ENCODE results near the gene DNM2.
"Not testable (repeated sequence)": the region's sequence is repeated elsewhere in the genome, so short reads cannot be mapped to it uniquely, and the experiment has no call there.

The DNM2 gene

DNA sequence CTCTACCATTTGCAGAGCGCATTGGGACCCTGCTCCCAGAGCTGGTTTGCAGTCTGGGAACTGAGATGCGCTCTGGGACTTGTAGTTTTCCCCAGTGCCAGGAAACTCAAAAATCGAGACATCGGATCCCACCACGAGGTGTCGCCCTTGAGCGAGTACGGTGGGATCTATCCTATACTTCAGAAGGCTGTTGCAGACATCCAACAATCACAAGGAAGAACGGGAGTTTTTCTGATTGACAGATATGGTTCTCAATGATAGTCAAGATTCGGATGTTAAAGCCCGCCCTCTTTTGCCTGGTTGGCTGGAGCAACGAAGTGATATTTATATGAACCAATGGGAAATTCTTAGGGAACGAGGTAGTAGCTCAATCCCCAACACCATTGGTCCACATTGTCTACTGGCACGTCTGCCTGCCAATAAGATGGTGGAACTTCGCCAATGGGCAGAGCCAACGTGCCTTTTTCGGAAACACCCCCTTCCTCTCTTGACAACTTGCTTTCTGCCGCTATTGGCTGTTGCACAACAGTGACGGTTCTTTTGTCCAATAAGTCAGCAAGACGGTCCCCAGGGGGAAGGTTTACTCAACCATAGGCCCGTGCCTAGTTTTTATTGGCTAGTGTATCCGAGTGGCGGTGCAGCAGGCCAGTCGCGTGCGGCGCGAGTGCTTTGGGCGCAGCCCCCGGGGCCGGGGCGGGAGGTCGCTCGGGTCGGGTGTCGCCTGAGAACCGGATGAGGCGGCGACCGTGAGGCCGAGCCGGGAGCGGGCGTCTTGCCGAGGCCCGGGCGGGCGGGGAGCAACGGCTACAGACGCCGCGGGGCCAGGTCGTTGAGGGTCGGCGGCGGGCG is at the start of gene DNM2:
TSS of gene DNM2 (plus strand) at position 724 of the 849 bp plus-strand sequence. CDS start 164 bp downstream, outside the sequence.
- H3K36me3 Mint-ChIP-seq: peaks cover 11 to 23% of the 10 kb centered on the region in 2 donors
- H3K27ac Mint-ChIP-seq: peak within 1 kb of the TSS; percentile 95
- no peaks in the 10 kb centered on the region for H3K27me3 Mint-ChIP-seq
- peak; percentile 100 for DNase-seq
- H3K4me3 Mint-ChIP-seq: peak within 1 kb of the TSS; percentile 99 to 100
- peaks cover 33 to 49% of the 10 kb centered on the region in 2 donors for H3K4me1 Mint-ChIP-seq
- peak; percentile 85 to 87 for ATAC-seq (replicated peaks)
- no peaks in the 10 kb centered on the region for H3K9me3 Mint-ChIP-seq

DNA sequence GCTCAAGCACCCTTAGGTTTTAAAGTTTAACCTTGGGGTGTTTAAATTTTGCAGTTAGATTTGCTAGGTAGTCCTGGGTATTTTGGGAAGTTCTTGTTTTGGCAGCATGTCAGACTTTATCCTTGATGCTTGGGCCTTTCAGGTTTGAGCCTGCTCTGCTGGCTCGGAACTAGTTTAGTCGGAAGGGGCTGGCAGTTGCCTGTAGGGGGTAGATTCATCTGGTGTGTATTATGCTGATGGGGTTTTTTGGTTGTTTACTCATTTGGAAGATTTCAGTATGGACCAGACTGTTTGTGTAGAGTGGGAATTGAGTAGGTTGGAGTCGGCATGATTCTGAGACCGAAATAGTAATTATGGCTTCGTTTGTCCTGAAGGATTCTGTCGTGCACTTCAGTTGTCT is 48.6 kb upstream of the DNM2 start:
- no peak overlapping the region for H3K4me3 Mint-ChIP-seq
- peaks cover 20 to 45% of the 10 kb centered on the region in 2 donors for H3K4me1 Mint-ChIP-seq
- no peaks in the 10 kb centered on the region for H3K9me3 Mint-ChIP-seq
- H3K27me3 Mint-ChIP-seq: no peaks in the 10 kb centered on the region
- ATAC-seq (replicated peaks) (no peak), DNase-seq (no peak)
- H3K36me3 Mint-ChIP-seq: peaks cover 19 to 39% of the 10 kb centered on the region in 2 donors
- peak overlapping the region; percentile 77 for H3K27ac Mint-ChIP-seq

DNA sequence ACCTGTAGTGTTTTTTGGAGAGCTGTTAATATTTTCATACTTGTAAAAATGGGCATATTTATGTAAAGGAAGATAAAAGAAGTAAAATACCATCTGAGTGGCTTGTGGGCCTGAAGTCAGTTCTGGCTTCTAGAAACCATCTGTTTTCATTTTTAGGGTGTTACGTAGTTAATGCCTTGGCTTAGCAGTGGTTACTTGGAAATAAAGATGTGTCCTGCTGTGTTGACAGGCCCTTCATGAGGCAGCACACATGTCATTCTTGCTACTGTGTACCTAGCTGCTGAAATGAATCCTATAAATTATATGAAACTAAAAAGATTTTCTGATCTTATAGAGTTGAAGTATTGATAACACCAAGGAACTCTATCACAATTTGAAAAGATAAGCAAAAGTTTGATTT is 47.7 kb upstream of the DNM2 start:
- Mint-ChIP-seq H3K27me3 (no peaks in the 10 kb centered on the region), H3K4me3 (no peak overlapping the region)
- ATAC-seq (replicated peaks): no peak

DNA sequence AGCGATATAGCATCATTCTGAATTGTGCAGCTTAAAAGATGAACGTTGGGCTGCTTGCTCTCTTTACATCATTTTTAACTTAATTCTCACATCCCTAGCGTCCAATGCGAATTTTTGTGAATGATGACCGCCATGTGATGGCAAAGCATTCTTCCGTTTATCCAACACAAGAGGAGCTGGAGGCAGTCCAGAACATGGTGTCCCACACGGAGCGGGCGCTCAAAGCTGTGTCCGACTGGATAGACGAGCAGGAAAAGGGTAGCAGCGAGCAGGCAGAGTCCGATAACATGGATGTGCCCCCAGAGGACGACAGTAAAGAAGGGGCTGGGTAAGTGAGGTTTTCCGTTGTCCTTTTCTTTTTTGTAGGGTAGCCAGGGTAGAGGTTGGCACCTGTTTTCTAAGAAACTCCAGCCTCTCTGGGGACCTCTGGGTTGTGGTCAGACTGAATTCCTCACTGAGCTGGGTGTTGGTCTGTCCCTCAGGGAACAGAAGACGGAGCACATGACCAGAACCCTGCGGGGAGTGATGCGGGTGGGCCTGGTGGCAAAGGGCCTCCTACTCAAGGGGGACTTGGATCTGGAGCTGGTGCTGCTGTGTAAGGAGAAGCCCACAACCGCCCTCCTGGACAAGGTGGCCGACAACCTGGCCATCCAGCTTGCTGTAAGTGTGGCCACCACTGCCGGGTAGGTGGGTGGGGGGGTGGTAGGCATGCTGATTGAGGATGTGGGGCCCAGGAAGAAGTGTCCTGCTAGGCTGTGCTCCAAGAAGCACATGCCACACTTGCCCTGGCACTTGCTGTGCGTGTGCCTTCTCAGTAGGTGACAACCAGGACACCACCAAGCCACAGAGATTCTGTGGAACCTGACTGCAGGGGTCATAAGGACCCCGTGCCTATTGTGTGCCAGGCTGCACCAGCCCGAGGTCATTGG is 46.7 kb upstream of the DNM2 start:
- Mint-ChIP-seq H3K4me1 (peaks cover 20 to 44% of the 10 kb centered on the region in 2 donors), H3K4me3 (no peak overlapping the region), H3K9me3 (no peaks in the 10 kb centered on the region), H3K27me3 (no peaks in the 10 kb centered on the region), H3K36me3 (peaks cover 21 to 51% of the 10 kb centered on the region in 2 donors), H3K27ac (peak overlapping the region; percentile 14)
- no peak for DNase-seq
- no peak for ATAC-seq (replicated peaks)

More for the DNA sequence above, 47.7 kb upstream of the DNM2 start:
- Mint-ChIP-seq H3K27ac (peak overlapping the region; percentile 77), H3K36me3 (peaks cover 17 to 48% of the 10 kb centered on the region in 2 donors), H3K4me1 (peaks cover 20 to 45% of the 10 kb centered on the region in 2 donors), H3K9me3 (no peaks in the 10 kb centered on the region)
- no peak for DNase-seq

DNA sequence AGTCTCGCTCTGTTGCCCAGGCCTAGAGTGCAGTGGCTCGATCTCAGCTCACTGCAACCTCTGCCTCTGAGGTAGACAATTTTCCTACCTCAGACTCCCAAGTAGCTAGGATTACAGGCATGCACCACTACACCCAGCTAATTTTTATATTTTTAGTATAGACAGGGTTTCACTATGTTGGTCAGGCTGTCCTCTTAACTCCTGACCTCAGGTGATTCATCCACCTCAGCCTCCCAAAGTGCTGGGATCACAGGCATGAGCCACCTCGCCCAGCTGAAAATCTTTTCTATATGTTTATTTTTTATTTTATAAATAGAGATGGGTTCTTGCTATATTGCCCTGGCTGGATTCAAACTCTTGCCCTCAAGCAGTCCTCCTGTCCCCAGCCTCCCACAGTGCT is 46.0 kb upstream of the DNM2 start:
- Mint-ChIP-seq H3K36me3 (peaks cover 23 to 48% of the 10 kb centered on the region in 2 donors), H3K4me1 (peaks cover 18 to 36% of the 10 kb centered on the region in 2 donors)
- not testable (repeated sequence) for DNase-seq; H3K9me3 Mint-ChIP-seq; H3K27me3 Mint-ChIP-seq; H3K27ac Mint-ChIP-seq; H3K4me3 Mint-ChIP-seq; ATAC-seq (replicated peaks)

DNA sequence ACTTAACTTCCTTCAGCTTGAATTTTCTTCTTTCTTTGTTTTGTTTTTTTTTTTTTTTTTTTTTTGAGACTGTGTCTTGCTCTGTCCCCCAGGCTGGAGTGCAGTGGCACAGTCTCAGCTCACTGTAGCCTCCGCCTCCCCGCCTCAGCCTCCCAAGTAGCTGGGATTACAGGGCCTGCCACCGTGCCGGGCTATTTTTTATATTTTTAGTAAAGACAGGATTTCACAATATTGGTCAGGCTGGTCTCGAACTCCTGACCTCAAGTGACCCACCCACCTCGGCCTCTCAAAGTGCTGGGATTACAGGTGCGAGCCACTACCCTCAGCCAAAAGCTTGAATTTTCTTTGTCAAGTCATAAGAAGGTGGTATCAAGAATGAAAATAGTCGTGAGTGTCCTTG is 42.7 kb upstream of the DNM2 start:
- not testable (repeated sequence) for H3K4me3 Mint-ChIP-seq; ATAC-seq (replicated peaks); H3K27ac Mint-ChIP-seq; DNase-seq; H3K27me3 Mint-ChIP-seq; H3K9me3 Mint-ChIP-seq; H3K4me1 Mint-ChIP-seq
- H3K36me3 Mint-ChIP-seq: peaks cover 30 to 51% of the 10 kb centered on the region in 2 donors

DNA sequence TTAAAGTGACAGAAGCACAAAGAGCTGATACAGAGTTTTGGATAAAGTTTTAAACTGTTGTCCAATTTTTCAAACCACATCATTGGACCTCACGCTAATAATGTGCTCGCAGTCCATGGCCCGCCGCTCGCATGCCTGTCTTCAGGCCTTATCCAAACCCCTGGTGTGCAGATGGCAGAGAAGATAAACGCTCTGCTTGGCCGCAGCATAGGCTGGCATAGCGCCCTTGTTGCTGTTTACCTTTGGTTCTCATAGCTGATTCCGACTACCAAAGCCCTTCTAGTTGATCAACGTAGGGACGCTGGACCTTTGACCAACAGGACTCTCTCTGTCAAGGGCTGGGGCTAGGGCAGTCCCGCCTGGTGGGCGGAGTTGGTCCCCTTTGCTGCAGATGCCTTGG is 40.1 kb upstream of the DNM2 start:
- Mint-ChIP-seq H3K9me3 (no peaks in the 10 kb centered on the region), H3K4me3 (no peak overlapping the region), H3K27me3 (no peaks in the 10 kb centered on the region), H3K36me3 (peaks cover 45 to 54% of the 10 kb centered on the region in 2 donors), H3K27ac (peak overlapping the region; percentile 20), H3K4me1 (no peaks in the 10 kb centered on the region)
- DNase-seq (no peak), ATAC-seq (replicated peaks) (no peak)

DNA sequence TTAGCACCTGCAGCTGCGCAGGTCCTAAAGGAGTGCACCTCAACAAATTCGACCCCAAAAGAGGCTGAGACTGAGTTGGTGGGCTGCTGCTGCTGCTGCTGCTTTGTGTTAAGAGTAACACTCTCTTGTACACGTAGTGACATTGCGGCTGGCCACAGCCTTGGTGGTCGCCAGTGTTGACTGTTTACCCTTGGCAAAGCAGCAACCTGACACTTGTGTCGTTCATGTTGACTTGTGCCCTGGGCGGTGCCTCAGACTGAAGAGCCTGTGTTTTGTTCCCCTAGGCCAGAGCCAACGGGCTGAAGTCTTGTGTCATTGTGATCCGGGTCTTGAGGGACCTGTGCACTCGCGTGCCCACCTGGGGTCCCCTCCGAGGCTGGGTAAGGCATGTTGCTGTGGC is 39.1 kb upstream of the DNM2 start:
- Mint-ChIP-seq H3K27me3 (no peaks in the 10 kb centered on the region), H3K4me3 (no peak overlapping the region), H3K4me1 (no peaks in the 10 kb centered on the region), H3K27ac (no peak overlapping the region), H3K36me3 (peaks cover 48 to 50% of the 10 kb centered on the region in 2 donors), H3K9me3 (no peaks in the 10 kb centered on the region)
- ATAC-seq (replicated peaks) (no peak), DNase-seq (no peak)

DNA sequence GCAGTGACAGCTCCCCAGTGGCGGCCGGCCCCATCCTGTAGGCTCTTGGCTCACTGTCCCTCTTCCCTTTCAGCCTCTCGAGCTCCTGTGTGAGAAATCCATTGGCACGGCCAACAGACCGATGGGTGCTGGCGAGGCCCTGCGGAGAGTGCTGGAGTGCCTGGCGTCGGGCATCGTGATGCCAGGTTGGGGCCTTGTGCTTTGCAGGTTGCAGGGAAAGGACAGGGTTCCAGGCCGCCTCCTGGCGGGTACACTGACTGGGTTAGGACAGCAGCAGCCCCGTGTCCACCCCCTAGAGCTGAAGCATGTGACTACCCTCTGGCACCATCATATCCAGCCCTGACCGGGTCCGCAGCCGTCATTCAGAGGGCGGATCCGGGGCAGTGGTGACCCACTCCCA is 38.1 kb upstream of the DNM2 start:
- Mint-ChIP-seq H3K4me3 (no peak overlapping the region), H3K27ac (no peak overlapping the region)

DNA sequence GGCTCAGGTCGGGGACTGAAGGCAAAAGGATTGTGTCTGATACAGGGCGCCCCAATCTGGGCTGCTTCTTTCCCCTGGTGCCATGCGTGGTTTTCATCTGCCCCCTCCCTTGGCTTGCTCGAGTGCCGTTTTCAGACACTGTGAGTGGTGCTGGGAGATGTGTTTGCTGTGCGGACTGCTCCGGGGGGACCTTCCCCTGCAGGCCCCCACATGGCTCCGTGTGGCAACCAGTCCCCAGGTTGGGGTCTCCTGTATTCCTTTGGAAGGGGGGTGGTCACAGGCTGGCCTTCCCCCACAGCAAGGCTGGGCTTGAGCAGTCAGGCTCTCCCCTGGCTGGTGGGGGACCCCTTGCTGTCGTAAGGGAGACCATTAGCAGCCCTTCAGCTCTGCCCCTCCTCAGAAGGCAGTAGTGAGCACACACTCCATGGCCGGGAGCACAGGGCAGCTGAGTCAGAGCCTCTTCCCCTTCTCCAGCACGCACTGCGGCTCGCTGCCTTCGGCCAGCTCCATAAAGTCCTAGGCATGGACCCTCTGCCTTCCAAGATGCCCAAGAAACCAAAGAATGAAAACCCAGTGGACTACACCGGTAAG is 37.2 kb upstream of the DNM2 start:
- Mint-ChIP-seq H3K27ac (peak overlapping the region; percentile 78), H3K4me3 (no peak overlapping the region), H3K36me3 (peaks cover 44 to 52% of the 10 kb centered on the region in 2 donors), H3K27me3 (no peaks in the 10 kb centered on the region), H3K9me3 (no peaks in the 10 kb centered on the region), H3K4me1 (no peaks in the 10 kb centered on the region)
- no peak for ATAC-seq (replicated peaks)
- no peak for DNase-seq

More for the DNA sequence above, 38.1 kb upstream of the DNM2 start:
- peaks cover 51 to 52% of the 10 kb centered on the region in 2 donors for H3K36me3 Mint-ChIP-seq
- ATAC-seq (replicated peaks) (no peak), DNase-seq (no peak)
- H3K4me1 Mint-ChIP-seq: no peaks in the 10 kb centered on the region
- no peaks in the 10 kb centered on the region for H3K27me3 Mint-ChIP-seq
- no peaks in the 10 kb centered on the region for H3K9me3 Mint-ChIP-seq

DNA sequence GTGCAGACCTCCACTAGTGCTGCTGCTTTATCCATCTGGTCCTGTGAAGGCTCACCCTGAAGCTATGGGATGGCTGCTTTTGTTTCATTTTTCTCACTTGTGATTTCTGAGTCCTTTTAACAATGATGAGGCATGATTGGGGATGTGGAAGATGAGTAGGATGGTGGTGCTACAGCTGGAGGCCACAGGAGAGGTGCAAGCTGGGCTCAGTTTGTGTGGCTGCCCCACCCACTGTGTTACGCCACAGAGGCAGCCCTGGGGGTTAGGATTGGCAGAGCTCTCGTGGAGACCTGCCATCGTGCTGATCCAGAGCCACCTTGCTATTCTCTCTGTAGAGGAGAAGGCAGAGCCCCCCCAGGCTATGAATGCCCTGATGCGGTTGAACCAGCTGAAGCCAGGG is 36.2 kb upstream of the DNM2 start:
- no peak for ATAC-seq (replicated peaks)
- Mint-ChIP-seq H3K27me3 (no peaks in the 10 kb centered on the region), H3K27ac (no peak overlapping the region), H3K36me3 (peaks cover 46 to 50% of the 10 kb centered on the region in 2 donors), H3K4me3 (no peak overlapping the region), H3K4me1 (no peaks in the 10 kb centered on the region), H3K9me3 (no peaks in the 10 kb centered on the region)
- DNase-seq: no peak

DNA sequence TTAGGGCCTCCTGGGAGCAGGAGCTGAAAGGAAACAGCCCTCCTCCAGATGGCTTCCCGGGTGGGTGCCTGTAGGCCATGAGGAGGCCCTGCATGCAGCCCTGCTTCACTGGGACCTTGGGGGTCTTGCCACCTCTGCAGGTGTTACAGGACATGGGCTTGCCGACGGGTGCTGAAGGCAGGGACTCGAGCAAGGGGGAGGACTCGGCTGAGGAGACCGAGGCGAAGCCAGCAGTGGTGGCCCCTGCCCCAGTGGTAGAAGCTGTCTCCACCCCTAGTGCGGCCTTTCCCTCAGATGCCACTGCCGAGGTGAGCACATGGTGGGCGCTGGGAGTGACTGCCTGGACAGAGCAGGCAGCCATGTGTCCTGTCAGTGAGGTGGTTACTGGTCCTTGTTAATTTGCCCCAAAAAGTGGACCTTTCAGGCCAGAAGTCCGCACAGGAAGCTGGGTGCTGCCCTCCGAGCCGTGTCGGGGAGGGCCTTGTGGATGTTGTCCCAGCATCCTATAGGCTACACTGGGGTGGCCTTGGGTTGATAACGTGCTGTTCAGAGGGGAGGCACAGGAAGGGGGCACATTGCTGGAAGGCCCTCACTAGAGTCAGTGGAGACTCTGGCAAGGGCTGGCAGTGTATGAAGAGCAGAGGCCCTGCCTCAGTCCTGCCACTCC is 35.3 kb upstream of the DNM2 start:
- Mint-ChIP-seq H3K27ac (no peak overlapping the region), H3K36me3 (peaks cover 48% of the 10 kb centered on the region in 2 donors), H3K4me1 (peaks cover 0 to 8% of the 10 kb centered on the region in 2 donors), H3K9me3 (no peaks in the 10 kb centered on the region), H3K4me3 (no peak overlapping the region), H3K27me3 (no peaks in the 10 kb centered on the region)
- no peak for DNase-seq
- ATAC-seq (replicated peaks): no peak

DNA sequence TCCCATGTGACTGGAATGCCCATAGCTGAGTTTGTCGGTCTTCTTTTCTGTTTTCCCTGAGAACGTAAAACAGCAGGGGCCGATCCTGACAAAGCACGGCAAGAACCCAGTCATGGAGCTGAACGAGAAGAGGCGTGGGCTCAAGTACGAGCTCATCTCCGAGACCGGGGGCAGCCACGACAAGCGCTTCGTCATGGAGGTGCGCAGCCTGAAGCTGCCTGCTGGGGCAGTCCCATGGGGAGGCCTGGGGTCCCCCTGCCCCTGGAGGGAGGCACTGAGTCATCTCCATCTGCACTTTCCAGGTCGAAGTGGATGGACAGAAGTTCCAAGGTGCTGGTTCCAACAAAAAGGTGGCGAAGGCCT is 34.8 kb upstream of the DNM2 start:
- Mint-ChIP-seq H3K27me3 (no peaks in the 10 kb centered on the region), H3K36me3 (peaks cover 49% of the 10 kb centered on the region in 2 donors), H3K9me3 (no peaks in the 10 kb centered on the region)

DNA sequence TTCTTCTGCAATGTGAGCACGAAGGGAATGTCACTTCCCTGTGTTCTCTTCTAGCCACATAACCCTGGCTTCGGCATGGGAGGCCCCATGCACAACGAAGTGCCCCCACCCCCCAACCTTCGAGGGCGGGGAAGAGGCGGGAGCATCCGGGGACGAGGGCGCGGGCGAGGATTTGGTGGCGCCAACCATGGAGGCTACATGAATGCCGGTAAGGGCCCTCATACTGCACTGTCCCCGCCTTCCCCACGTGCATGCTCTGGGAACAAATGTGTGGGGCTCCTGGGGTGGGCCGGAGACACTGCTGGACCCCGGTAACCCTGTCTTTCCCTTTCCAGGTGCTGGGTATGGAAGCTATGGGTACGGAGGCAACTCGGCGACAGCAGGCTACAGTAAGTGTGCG is 34.3 kb upstream of the DNM2 start:
- H3K36me3 Mint-ChIP-seq: peaks cover 49 to 50% of the 10 kb centered on the region in 2 donors
- no peak overlapping the region for H3K27ac Mint-ChIP-seq
- DNase-seq: no peak
- no peaks in the 10 kb centered on the region for H3K9me3 Mint-ChIP-seq
- peaks cover 0 to 10% of the 10 kb centered on the region in 2 donors for H3K4me1 Mint-ChIP-seq
- no peak overlapping the region for H3K4me3 Mint-ChIP-seq
- no peak for ATAC-seq (replicated peaks)
- H3K27me3 Mint-ChIP-seq: no peaks in the 10 kb centered on the region

More for the DNA sequence above, 34.8 kb upstream of the DNM2 start:
- Mint-ChIP-seq H3K27ac (no peak overlapping the region), H3K4me3 (no peak overlapping the region), H3K4me1 (peaks cover 0 to 10% of the 10 kb centered on the region in 2 donors)
- ATAC-seq (replicated peaks) (no peak), DNase-seq (no peak)

All from stimulated activated naive B cell treated with anti-CD40 and anti-IgM and Interleukin-4, amounts not matched to agents 10 μg/mL and 1 μg/mL and 100 μg/mL, for 72 hours (primary cell).